OCI-LY1 (cell line): ENCODE measurements around the gene AGER.

Source experiments
- H2AFZ ChIP-seq: fragments of 200-600 bp; sonication (generic), shearing (Covaris generic); 2 replicates; pipeline ENCODE4 v1.6.0; 2014; ENCODE audit warnings: antibody characterized with exemption, mild to moderate bottlenecking, low read length
- H3F3A ChIP-seq: fragments of 200-600 bp; sonication (generic), shearing (Covaris generic); 2 replicates; pipeline ENCODE4 v1.6.0; 2014; ENCODE audit warnings: mild to moderate bottlenecking, antibody characterized with exemption, low read length, moderate library complexity; ENCODE audit not compliant: insufficient read depth
- H3K27ac ChIP-seq: fragments of 200-600 bp; sonication (generic); 2 replicates; pipeline ENCODE4 v1.5.1; 2014; ENCODE audit warnings: low read length, mixed run types, mild to moderate bottlenecking, low read depth; ENCODE audit not compliant: poor library complexity, severe bottlenecking
- H3K27me3 ChIP-seq: fragments of 200-600 bp; sonication (generic); 2 replicates; pipeline ENCODE4 v1.6.0; 2014; ENCODE audit warnings: antibody characterized with exemption, mild to moderate bottlenecking, low read length, moderate library complexity; ENCODE audit not compliant: insufficient read depth
- H3K36me3 ChIP-seq: fragments of 200-600 bp; sonication (generic); 2 replicates; pipeline ENCODE4 v1.6.1; 2014; ENCODE audit warnings: mild to moderate bottlenecking, antibody characterized with exemption, low read length, moderate library complexity, mixed read lengths; ENCODE audit not compliant: insufficient read depth
- H3K4me1 ChIP-seq: fragments of 200-600 bp; sonication (generic); 2 replicates; pipeline ENCODE4 v1.5.1; 2014; ENCODE audit warnings: mild to moderate bottlenecking, low read length, moderate library complexity; ENCODE audit not compliant: insufficient read depth, severe bottlenecking
- H3K4me2 ChIP-seq: fragments of 200-600 bp; sonication (generic), shearing (Covaris generic); 2 replicates; pipeline ENCODE4 v1.6.1; 2014; ENCODE audit warnings: low read length
- H3K4me3 ChIP-seq: fragments of 200-600 bp; sonication (generic); 2 replicates; pipeline ENCODE4 v1.5.1; 2014; ENCODE audit warnings: low read length, low read depth, mild to moderate bottlenecking, mixed read lengths; ENCODE audit not compliant: poor library complexity, severe bottlenecking
- H3K79me2 ChIP-seq: fragments of 200-600 bp; shearing (Covaris generic); 2 replicates; pipeline ENCODE4 v1.6.1; 2016; ENCODE audit warnings: mixed run types, low read length, mixed read lengths; ENCODE audit not compliant: insufficient read depth
- H3K9ac ChIP-seq: fragments of 200-600 bp; sonication (generic), shearing (Covaris generic); 2 replicates; pipeline ENCODE4 v1.6.1; 2014; ENCODE audit warnings: mild to moderate bottlenecking, low read length, mixed read lengths
- H3K9me2 ChIP-seq: fragments of 200-600 bp; sonication (generic), shearing (Covaris generic); 2 replicates; pipeline ENCODE4 v1.6.1; 2014; ENCODE audit warnings: low read depth, mild to moderate bottlenecking, low read length, mixed read lengths
- H3K9me3 ChIP-seq: fragments of 200-600 bp; shearing (Covaris generic); 2 replicates; pipeline ENCODE4 v1.6.1; 2014; ENCODE audit warnings: low read length, mixed read lengths
- H4K20me1 ChIP-seq: fragments of 200-600 bp; sonication (generic), shearing (Covaris generic); 2 replicates; pipeline ENCODE4 v1.6.0; 2016; ENCODE audit warnings: mild to moderate bottlenecking, low read length; ENCODE audit not compliant: insufficient read depth
- CTCF ChIP-seq: fragments of 200-600 bp; sonication (generic), shearing (Covaris generic); IDR thresholded peaks from 2 replicates; pipeline ENCODE4 v1.5.1; 2017; ENCODE audit warnings: mild to moderate bottlenecking, antibody characterized with exemption, low read length, moderate library complexity, mixed read lengths
- EZH2 ChIP-seq: fragments of 200-600 bp; sonication (generic), shearing (Covaris generic); IDR thresholded peaks from 2 replicates; pipeline ENCODE4 v1.8.0; 2017; ENCODE audit warnings: borderline replicate concordance, mixed run types, mild to moderate bottlenecking, antibody characterized with exemption, low read length, moderate library complexity, mixed read lengths

The AGER gene

GRCh38 chr6:32218167-32218566 is 34.1 kb upstream of the AGER start:
- Histone ChIP-seq H3K27me3 (no peaks in the 10 kb centered on the region; the same call in 1 of the 2 replicates), H3K9ac (no peak overlapping the region), H2AFZ (no peak overlapping the region)

DNA sequence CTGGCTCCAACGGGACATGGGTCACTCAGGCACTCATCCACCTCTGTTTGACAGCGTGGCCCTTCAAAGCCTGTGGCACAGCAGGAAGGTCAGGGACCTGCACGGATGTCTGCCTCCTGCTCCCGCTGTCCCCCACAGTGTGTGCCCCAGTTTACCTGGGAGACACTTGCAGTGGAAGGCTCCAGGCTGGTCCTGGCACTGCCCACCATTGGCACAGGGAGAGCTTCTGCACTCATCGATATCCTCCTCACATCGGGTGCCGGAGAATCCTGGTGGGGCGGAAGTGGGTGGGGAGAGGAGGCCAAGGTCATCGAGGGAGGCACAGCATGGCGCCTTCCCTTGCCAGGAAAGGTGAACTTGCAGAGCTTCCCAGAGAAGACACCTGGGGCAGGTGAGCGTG is 32.9 kb upstream of the AGER start:
- no peaks in the 10 kb centered on the region for H3K4me1 ChIP-seq
- no peak overlapping the region for H3K4me3 ChIP-seq
- TF ChIP-seq CTCF (no peak), EZH2 (no peak)
- no peaks in the 10 kb centered on the region for H3K36me3 ChIP-seq
- H2AFZ ChIP-seq = no peak overlapping the region
- no peaks in the 10 kb centered on the region for H3K79me2 ChIP-seq
- no peaks in the 10 kb centered on the region for H3K27me3 ChIP-seq
- no peak overlapping the region for H3K4me2 ChIP-seq
- H3K9me3 ChIP-seq = no peaks in the 10 kb centered on the region
- no peaks in the 10 kb centered on the region for H4K20me1 ChIP-seq
- H3F3A ChIP-seq = no peaks in the 10 kb centered on the region
- H3K27ac ChIP-seq = no peak overlapping the region
- no peaks in the 10 kb centered on the region for H3K9me2 ChIP-seq
- no peak overlapping the region for H3K9ac ChIP-seq

More at GRCh38 chr6:32218167-32218566, 34.1 kb upstream of the AGER start:
- Histone ChIP-seq H3K4me2 (no peak overlapping the region), H3K4me3 (no peak overlapping the region), H3K4me1 (no peaks in the 10 kb centered on the region), H3K79me2 (no peaks in the 10 kb centered on the region), H3K36me3 (no peaks in the 10 kb centered on the region), H3K27ac (no peak overlapping the region), H3K9me3 (no peaks in the 10 kb centered on the region), H3K9me2 (no peaks in the 10 kb centered on the region), H4K20me1 (no peaks in the 10 kb centered on the region), H3F3A (no peaks in the 10 kb centered on the region)
- no peak for TF ChIP-seq CTCF
- no peak for TF ChIP-seq EZH2

DNA sequence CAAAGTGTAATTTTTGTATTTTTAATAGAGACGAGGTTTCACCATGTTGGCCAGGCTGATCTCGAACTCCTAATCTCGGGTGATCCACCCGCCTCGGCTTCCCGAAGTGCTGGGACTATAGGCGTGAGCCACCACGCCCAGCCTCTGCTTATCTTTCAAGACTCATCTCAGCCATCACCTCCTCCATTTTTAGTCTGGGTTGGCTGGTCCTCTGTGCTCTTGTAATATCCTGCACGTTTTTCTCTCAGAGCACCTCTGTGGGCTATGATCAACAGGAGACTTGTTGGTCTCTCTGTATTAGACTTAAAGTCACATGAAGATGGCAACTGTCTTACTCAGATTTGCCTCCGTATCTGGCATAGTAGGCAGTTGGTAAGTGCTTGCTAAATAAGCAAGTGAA is 32.2 kb upstream of the AGER start:
- Histone ChIP-seq H4K20me1 (no peaks in the 10 kb centered on the region), H3K4me3 (no peak overlapping the region), H3F3A (no peaks in the 10 kb centered on the region), H3K4me1 (no peaks in the 10 kb centered on the region), H3K79me2 (no peaks in the 10 kb centered on the region), H3K36me3 (no peaks in the 10 kb centered on the region), H3K27me3 (no peaks in the 10 kb centered on the region), H2AFZ (no peak overlapping the region), H3K9ac (no peak overlapping the region), H3K27ac (no peak overlapping the region), H3K9me3 (no peaks in the 10 kb centered on the region), H3K4me2 (no peak overlapping the region), H3K9me2 (no peaks in the 10 kb centered on the region)
- no peak for TF ChIP-seq EZH2
- TF ChIP-seq CTCF = no peak
